Stomach (tissue), 9 donors: ENCODE measurements around the gene PANK1. TPM values are rescaled to one million over a fixed set of nuclear protein-coding genes. Genes with fewer than 3 reads are reported as not detected.

ENCODE experiments used
- DNase-seq, 2 donors: peaks; one replicate each; pipeline versions ENCODE4 v3.0.0 to v3.0.0-alpha.2; 2013 to 2019
- H3K27ac ChIP-seq, 5 donors: fragments of 200-600 bp in 4 of 5; sonication (generic) in 4 of 5; one replicate each; pipeline ENCODE4 v1.5.1; 2013 to 2019; ENCODE audit warnings: mild to moderate bottlenecking in 1 of 5, moderate library complexity in 1 of 5
- H3K27me3 ChIP-seq, 3 donors: fragments of 200-600 bp; sonication (generic); one replicate each; pipeline ENCODE4 v1.5.1; 2017 to 2019; ENCODE audit warnings: mixed run types in 1 of 3
- H3K36me3 ChIP-seq, 4 donors: fragments of 200-600 bp; sonication (generic); 1 replicate in 3 of 4; 2 replicates in 1 of 4; pipeline ENCODE4 v1.5.1; 2016 to 2019
- H3K4me1 ChIP-seq, 4 donors: fragments of 200-600 bp; sonication (generic); one replicate each; pipeline ENCODE4 v1.5.1; 2016 to 2019
- H3K4me3 ChIP-seq, 4 donors: fragments of 200-600 bp; sonication (generic) in 3 of 4; one replicate each; pipeline ENCODE4 v1.5.1; 2016 to 2019; ENCODE audit warnings: mild to moderate bottlenecking in 1 of 4
- H3K9me3 ChIP-seq, 4 donors: fragments of 200-600 bp; sonication (generic); one replicate each; pipeline ENCODE4 v1.5.1; 2016 to 2019
- CTCF ChIP-seq, 7 experiments: fragments of 450-650 bp in 4 of 7; fragments of 200-600 bp in 3 of 7; sonication (generic) in 3 of 7; IDR thresholded peaks; one replicate each; pipeline ENCODE4 v1.5.1; 2016 to 2019; ENCODE audit warnings: antibody characterized with exemption in 7 of 7, control low read depth in 2 of 7, mild to moderate bottlenecking in 1 of 7
- EP300 ChIP-seq: sonication (generic); formaldehyde crosslinking; IDR thresholded peaks from one replicate; pipeline ENCODE4 v1.6.1; 2017; ENCODE audit warnings: antibody characterized with exemption
- POLR2A ChIP-seq, 4 donors: fragments of 450-650 bp; IDR thresholded peaks; one replicate each; pipeline ENCODE4 v1.6.1; 2016; ENCODE audit warnings: antibody characterized with exemption in 4 of 4, control low read depth in 2 of 4, mild to moderate bottlenecking in 1 of 4, moderate library complexity in 1 of 4
- POLR2AphosphoS5 ChIP-seq, 3 donors: sonication (generic); formaldehyde crosslinking; IDR thresholded peaks; one replicate each; pipeline ENCODE4 v1.6.1; 2016; ENCODE audit warnings: antibody characterized with exemption in 3 of 3
- WGBS, 5 donors: extraction: QIAGEN DNeasy Blood & Tissue Kit in 3 of 5; methylation state at CpG; one replicate each; pipeline versions ENCODE4 v1.1.5 to v1.1.7; 2013 to 2018; 5-methylcytosine and 5-hydroxymethylcytosine counted together
- intact Hi-C: fragments of 100-400 bp; cut with DNase I; formaldehyde crosslinking; loops from one replicate; pipeline ENCODE4 v1.15.1; 2023; ENCODE audit warnings: low total_unique reads
- polyA plus RNA-seq, 3 donors: library from polyadenylated mRNA; stranded (reverse); fragments of 200-250 nt; gene quantifications; one replicate each; pipeline ENCODE4 v1.2.3, GENCODE V29; 2013
- total RNA-seq, 5 donors: library from RNA; depleted of rRNA; stranded (reverse); fragments of >200 nt; gene quantifications; one replicate each; pipeline versions ENCODE4 v1.1.0 to v1.2.3, GENCODE V29; 2014 to 2016
- donor health status: healthy with polysubstance abuse.
- donor health status: Bipolar disorder and iron deficiency.
- donor health status: healthy.

The PANK1 gene
- total and polyA plus RNA-seq, 8 donors: 1.8 to 7.4 (median 4.6) TPM; not detected in 1

GRCh38 chr10:89589101-89589720 lies 55.8 kb downstream of the PANK1 start:
- intact Hi-C loops: no loop called here
- Histone ChIP-seq H3K9me3 (no peaks in the 10 kb centered on the region), H3K4me1 (peaks cover 0 to 14% (median 2%) of the 10 kb centered on the region in 4 donors), H3K36me3 (peaks cover 0 to 3% (median 0%) of the 10 kb centered on the region in 4 donors), H3K4me3 (no peak overlapping the region), H3K27ac (no peak overlapping the region), H3K27me3 (no peaks in the 10 kb centered on the region)
- no peak for DNase-seq
- no peak for TF ChIP-seq POLR2AphosphoS5 (IDR thresholded peaks at IDR 0.05)
- no peak for TF ChIP-seq CTCF (IDR thresholded peaks at IDR 0.05)
- TF ChIP-seq POLR2A (IDR thresholded peaks at IDR 0.05): no peak
- TF ChIP-seq EP300: no peak
- 85 to 91% (median 88%) methylated on average over 5 of the region's 5 CpGs for WGBS, 5 donors

- intact Hi-C loops: no loop called here
- Histone ChIP-seq H3K4me1 (peaks cover 0 to 14% (median 2%) of the 10 kb centered on the region in 4 donors), H3K36me3 (peaks cover 0 to 3% (median 0%) of the 10 kb centered on the region in 4 donors), H3K27me3 (no peaks in the 10 kb centered on the region), H3K27ac (no peak overlapping the region), H3K9me3 (no peaks in the 10 kb centered on the region), H3K4me3 (no peak overlapping the region)
- 84 to 96% (median 95%) methylated on average over 3 of the region's 3 CpGs for WGBS, 5 donors
- TF ChIP-seq POLR2A (IDR thresholded peaks at IDR 0.05): no peak
- no peak for TF ChIP-seq EP300
- TF ChIP-seq POLR2AphosphoS5 (IDR thresholded peaks at IDR 0.05): no peak
- TF ChIP-seq CTCF (IDR thresholded peaks at IDR 0.05): no peak
- no peak for DNase-seq
Measured at GRCh38 chr10:89588671-89589070, 56.4 kb downstream of the PANK1 start.

- H3K4me3 ChIP-seq: no peak overlapping the region
- no peaks in the 10 kb centered on the region for H3K27me3 ChIP-seq
- H3K4me1 ChIP-seq: no peaks in the 10 kb centered on the region
- TF ChIP-seq POLR2AphosphoS5 (IDR thresholded peaks at IDR 0.05) (no peak), CTCF (IDR thresholded peaks at IDR 0.05) (no peak), EP300 (no peak), POLR2A (IDR thresholded peaks at IDR 0.05) (no peak)
- H3K9me3 ChIP-seq: no peaks in the 10 kb centered on the region
- H3K36me3 ChIP-seq: no peaks in the 10 kb centered on the region
- DNase-seq: no peak
- intact Hi-C loops: no loop called here
- no peak overlapping the region for H3K27ac ChIP-seq
- 90 to 97% (median 92%) methylated on average over 1 of the region's 1 CpG for WGBS, 5 donors
Measured at GRCh38 chr10:89582022-89582421, 63.0 kb downstream of the PANK1 start.

- no peak for DNase-seq
- H3K27me3 ChIP-seq: no peaks in the 10 kb centered on the region
- intact Hi-C loops: no loop called here
- no peak overlapping the region for H3K27ac ChIP-seq
- no peaks in the 10 kb centered on the region for H3K36me3 ChIP-seq
- no peak overlapping the region for H3K4me3 ChIP-seq
- H3K4me1 ChIP-seq: no peaks in the 10 kb centered on the region
- no peak for TF ChIP-seq EP300
- TF ChIP-seq CTCF (IDR thresholded peaks at IDR 0.05): no peak
- no peak for TF ChIP-seq POLR2A (IDR thresholded peaks at IDR 0.05)
- TF ChIP-seq POLR2AphosphoS5 (IDR thresholded peaks at IDR 0.05): no peak
- WGBS, 5 donors: 82 to 92% (median 87%) methylated on average over 4 of the region's 4 CpGs
- H3K9me3 ChIP-seq: no peaks in the 10 kb centered on the region
Measured at GRCh38 chr10:89580243-89580642, 64.8 kb downstream of the PANK1 start.
